HCT116 (cell line): Measurements from ENCODE around the gene RECK.

ENCODE experiments used
- ATF3 ChIP-seq: IDR thresholded peaks from 2 replicates; pipeline ENCODE4 v1.6.1; 2012
- CTCF ChIP-seq, 3 experiments: fragments of 200-600 bp in 1 of 3; sonication (generic) in 1 of 3; IDR thresholded peaks in 2 of 3; conservative IDR thresholded peaks in 1 of 3; 2 replicates each; pipeline ENCODE4 v1.5.1; 2012 to 2017; ENCODE audit warnings: low read depth in 2 of 3, low read length in 2 of 3, antibody characterized with exemption in 1 of 3, borderline replicate concordance in 1 of 3, control low read depth in 1 of 3, mild to moderate bottlenecking in 1 of 3, mixed read lengths in 1 of 3, mixed run types in 1 of 3, moderate library complexity in 1 of 3; ENCODE audit not compliant: insufficient read depth in 1 of 3
- EZH2 ChIP-seq: fragments of 200-600 bp; sonication (generic); IDR thresholded peaks from 2 replicates; pipeline ENCODE4 v1.6.1; 2017; ENCODE audit warnings: antibody characterized with exemption, mixed run types
- EZH2phosphoT487 ChIP-seq: fragments of 200-600 bp; IDR thresholded peaks from 2 replicates; pipeline ENCODE4 v1.6.1; 2018; ENCODE audit warnings: antibody characterized with exemption, borderline replicate concordance
- MAX ChIP-seq: IDR thresholded peaks from 2 replicates; pipeline ENCODE4 v1.6.1; 2012
- POLR2A ChIP-seq: IDR thresholded peaks from 2 replicates; pipeline ENCODE4 v1.7.0; 2011; ENCODE audit warnings: borderline replicate concordance; ENCODE audit not compliant: insufficient read depth, insufficient read length; ENCODE audit errors: extremely low read depth
- POLR2AphosphoS5 ChIP-seq: IDR thresholded peaks from 2 replicates; pipeline ENCODE4 v1.6.1; 2011; ENCODE audit warnings: mild to moderate bottlenecking, low read depth, low read length, moderate library complexity
- REST ChIP-seq: IDR thresholded peaks from 2 replicates; pipeline ENCODE4 v1.6.1; 2012; ENCODE audit warnings: low read depth
- SIN3A ChIP-seq: IDR thresholded peaks from 2 replicates; pipeline ENCODE4 v1.6.1; 2012; ENCODE audit warnings: low read depth
- TCF7L2 ChIP-seq: IDR thresholded peaks from 2 replicates; pipeline ENCODE4 v1.7.0; 2011; ENCODE audit warnings: borderline replicate concordance, inconsistent platforms; ENCODE audit not compliant: insufficient read depth, insufficient read length; ENCODE audit errors: extremely low read depth
- YY1 ChIP-seq: IDR thresholded peaks from 2 replicates; pipeline ENCODE4 v1.6.1; 2011; ENCODE audit warnings: low read length, low read depth, moderate library complexity, mild to moderate bottlenecking; ENCODE audit not compliant: insufficient replicate concordance; ENCODE audit errors: extremely low read depth
- ZBTB33 ChIP-seq: IDR thresholded peaks from 2 replicates; pipeline ENCODE4 v1.6.1; 2011; ENCODE audit warnings: mild to moderate bottlenecking, low read length, moderate library complexity; ENCODE audit not compliant: insufficient replicate concordance; ENCODE audit errors: extremely low read depth

GRCh38 chr9:36074055-36074454 is 37.3 kb downstream of the RECK start:
- TF ChIP-seq MAX (no peak), SIN3A (no peak), POLR2A (no peak), POLR2AphosphoS5 (no peak), CTCF (IDR thresholded peaks at IDR 0.05 in 2 of 3, conservative IDR thresholded peaks at IDR 0.05 in 1 of 3; ENCODE audit: borderline replicate concordance in 1 of 3, insufficient read depth in 1 of 3, low read depth in 2 of 3, low read length in 2 of 3) (no peak), ZBTB33 (no peak), TCF7L2 (no peak), EZH2phosphoT487 (no peak), REST (no peak), ATF3 (no peak), YY1 (no peak), EZH2 (no peak)
